Loucy (cell line): ENCODE results near the gene RPRML.
A peak's percentile ranks its signal among the peaks of the same experiment; 100 is the strongest.

Experiments used
- H2AFZ ChIP-seq: fragments of 200-600 bp; sonication (generic); 2 replicates; pipeline ENCODE4 v1.6.0; 2016; ENCODE audit warnings: antibody characterized with exemption, mild to moderate bottlenecking, low read length, moderate library complexity
- H3F3A ChIP-seq: fragments of 200-600 bp; 2 replicates; pipeline ENCODE4 v1.6.0; 2016; ENCODE audit warnings: antibody characterized with exemption, low read depth, mild to moderate bottlenecking
- H3K27me3 ChIP-seq: fragments of 200-600 bp; sonication (generic); 2 replicates; pipeline ENCODE4 v1.6.1; 2014; ENCODE audit warnings: low read length, mild to moderate bottlenecking; ENCODE audit not compliant: insufficient read depth, poor library complexity, severe bottlenecking
- H3K36me3 ChIP-seq: fragments of 200-600 bp; sonication (generic); 2 replicates; pipeline ENCODE4 v1.6.1; 2016; ENCODE audit warnings: low read length; ENCODE audit not compliant: insufficient read depth
- H3K4me1 ChIP-seq: fragments of 200-600 bp; sonication (generic); 2 replicates; pipeline ENCODE4 v1.5.1; 2014; ENCODE audit warnings: low read length, mild to moderate bottlenecking; ENCODE audit not compliant: insufficient read depth, poor library complexity, severe bottlenecking
- H3K4me2 ChIP-seq: fragments of 200-600 bp; sonication (generic); 2 replicates; pipeline ENCODE4 v1.6.0; 2014; ENCODE audit warnings: antibody characterized with exemption, low read length, low read depth, mild to moderate bottlenecking; ENCODE audit not compliant: poor library complexity, severe bottlenecking
- H3K4me3 ChIP-seq: fragments of 200-600 bp; sonication (generic); 2 replicates; pipeline ENCODE4 v1.5.1; 2014; ENCODE audit warnings: low read length, mild to moderate bottlenecking, mixed read lengths; ENCODE audit not compliant: poor library complexity, severe bottlenecking
- H3K79me2 ChIP-seq: fragments of 200-600 bp; sonication (generic); 2 replicates; pipeline ENCODE4 v1.6.1; 2014; ENCODE audit warnings: low read length; ENCODE audit not compliant: insufficient read depth
- H3K9ac ChIP-seq: fragments of 200-600 bp; sonication (generic); 2 replicates; pipeline ENCODE4 v1.6.0; 2014; ENCODE audit warnings: mild to moderate bottlenecking, low read depth, low read length, moderate library complexity; ENCODE audit not compliant: poor library complexity, severe bottlenecking
- H3K9me2 ChIP-seq: fragments of 200-600 bp; sonication (generic); replicated peaks from 2 replicates; pipeline ENCODE4 v1.6.1; 2016; ENCODE audit warnings: low read depth, low read length, mixed read lengths
- H3K9me3 ChIP-seq: fragments of 200-600 bp; sonication (generic); 2 replicates; pipeline ENCODE4 v1.6.1; 2014; ENCODE audit warnings: mild to moderate bottlenecking, antibody characterized with exemption, low read length, low read depth; ENCODE audit not compliant: insufficient read depth
- H4K20me1 ChIP-seq: fragments of 200-600 bp; sonication (generic); 2 replicates; pipeline ENCODE4 v1.6.0; 2014; ENCODE audit warnings: antibody characterized with exemption, low read length, mild to moderate bottlenecking; ENCODE audit not compliant: insufficient read depth, poor library complexity, severe bottlenecking
- EZH2phosphoT487 ChIP-seq: fragments of 200-600 bp; IDR thresholded peaks from 2 replicates; pipeline ENCODE4 v1.6.1; 2018; ENCODE audit warnings: antibody characterized with exemption, mild to moderate bottlenecking, moderate library complexity, borderline replicate concordance
- TF ChIP-seq, protein P1 (sequence below): fragments of 200-600 bp; sonication (generic); conservative IDR thresholded peaks from 2 replicates; pipeline ENCODE4 v1.5.1; 2014; ENCODE audit warnings: mild to moderate bottlenecking, antibody characterized with exemption, low read length

Gene RPRML

DNA sequence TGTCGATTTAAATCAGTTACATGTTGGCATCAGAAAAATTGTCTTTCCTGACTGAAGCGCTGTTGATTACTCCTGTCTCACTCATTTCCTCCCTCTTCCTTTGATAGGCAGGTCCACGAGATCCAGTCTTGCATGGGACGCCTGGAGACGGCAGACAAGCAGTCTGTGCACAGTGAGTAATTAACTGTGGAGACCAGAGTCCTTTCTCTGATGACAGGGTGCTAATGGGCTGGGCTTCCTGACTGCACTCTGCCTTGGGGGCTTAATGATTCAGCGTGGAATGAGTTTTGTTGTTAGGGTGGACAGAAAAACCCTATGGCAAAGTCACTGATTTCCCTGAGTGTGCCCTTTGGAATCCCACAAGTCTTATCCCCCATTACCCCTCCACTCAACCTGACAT, 49.6 kb downstream of the RPRML start:
- TF ChIP-seq, protein P1, sequence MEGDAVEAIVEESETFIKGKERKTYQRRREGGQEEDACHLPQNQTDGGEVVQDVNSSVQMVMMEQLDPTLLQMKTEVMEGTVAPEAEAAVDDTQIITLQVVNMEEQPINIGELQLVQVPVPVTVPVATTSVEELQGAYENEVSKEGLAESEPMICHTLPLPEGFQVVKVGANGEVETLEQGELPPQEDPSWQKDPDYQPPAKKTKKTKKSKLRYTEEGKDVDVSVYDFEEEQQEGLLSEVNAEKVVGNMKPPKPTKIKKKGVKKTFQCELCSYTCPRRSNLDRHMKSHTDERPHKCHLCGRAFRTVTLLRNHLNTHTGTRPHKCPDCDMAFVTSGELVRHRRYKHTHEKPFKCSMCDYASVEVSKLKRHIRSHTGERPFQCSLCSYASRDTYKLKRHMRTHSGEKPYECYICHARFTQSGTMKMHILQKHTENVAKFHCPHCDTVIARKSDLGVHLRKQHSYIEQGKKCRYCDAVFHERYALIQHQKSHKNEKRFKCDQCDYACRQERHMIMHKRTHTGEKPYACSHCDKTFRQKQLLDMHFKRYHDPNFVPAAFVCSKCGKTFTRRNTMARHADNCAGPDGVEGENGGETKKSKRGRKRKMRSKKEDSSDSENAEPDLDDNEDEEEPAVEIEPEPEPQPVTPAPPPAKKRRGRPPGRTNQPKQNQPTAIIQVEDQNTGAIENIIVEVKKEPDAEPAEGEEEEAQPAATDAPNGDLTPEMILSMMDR: no peak
- TF ChIP-seq EZH2phosphoT487: no peak
- no peaks in the 10 kb centered on the region for H3F3A ChIP-seq
- H3K36me3 ChIP-seq: peaks cover 49% of the 10 kb centered on the region
- no peak overlapping the region for H3K4me3 ChIP-seq
- peaks cover 26% of the 10 kb centered on the region for H4K20me1 ChIP-seq
- no peaks in the 10 kb centered on the region for H3K27me3 ChIP-seq
- H3K79me2 ChIP-seq: peaks cover 50% of the 10 kb centered on the region
- H3K4me2 ChIP-seq: no peak overlapping the region
- no peak overlapping the region for H2AFZ ChIP-seq
- peaks cover 39% of the 10 kb centered on the region for H3K4me1 ChIP-seq
- H3K9me3 ChIP-seq: no peaks in the 10 kb centered on the region
- no peaks in the 10 kb centered on the region for H3K9me2 ChIP-seq
- H3K9ac ChIP-seq: no peak overlapping the region

DNA sequence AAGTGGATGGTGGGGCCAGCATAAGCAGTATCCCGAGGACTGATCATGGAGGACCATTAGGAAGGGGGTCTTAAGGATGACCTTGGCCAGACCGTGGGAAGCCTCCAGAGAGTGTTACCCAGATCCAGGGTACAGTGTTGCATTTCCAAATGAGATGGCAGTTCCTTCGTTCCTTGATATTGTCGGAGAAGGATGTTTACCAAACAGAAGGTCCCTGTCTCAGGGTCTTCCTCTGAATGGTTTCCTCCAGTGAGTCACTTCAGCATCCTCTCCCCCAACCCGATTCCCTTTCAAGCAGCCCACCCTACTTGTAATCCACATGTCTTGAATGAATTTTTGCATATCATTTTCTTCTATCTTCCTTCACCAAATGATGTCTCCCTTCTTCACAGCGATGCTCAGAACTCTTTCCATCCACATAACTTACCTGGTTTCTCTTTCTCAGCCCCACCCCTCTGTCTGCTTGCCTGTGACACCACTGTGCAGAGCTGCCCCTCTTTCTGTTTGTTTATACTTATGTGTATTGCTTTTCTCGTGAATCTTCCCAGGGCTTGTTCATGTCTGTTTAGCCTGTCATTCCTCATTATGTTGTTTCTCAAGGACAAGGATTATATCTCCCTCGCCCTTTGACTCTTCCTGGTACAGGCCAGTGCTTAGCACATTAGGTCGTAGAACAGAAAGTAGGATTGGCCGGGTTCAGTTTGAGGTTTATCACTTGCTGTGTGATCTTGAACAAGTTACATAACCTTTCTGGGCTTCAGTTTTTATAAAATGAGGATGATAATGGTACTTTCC, 50.4 kb downstream of the RPRML start:
- Histone ChIP-seq H4K20me1 (peaks cover 34% of the 10 kb centered on the region), H3K4me3 (no peak overlapping the region), H2AFZ (no peak overlapping the region), H3K9me3 (no peaks in the 10 kb centered on the region), H3K27me3 (no peaks in the 10 kb centered on the region), H3K36me3 (peaks cover 42% of the 10 kb centered on the region), H3K79me2 (peaks cover 57% of the 10 kb centered on the region), H3K9me2 (no peaks in the 10 kb centered on the region), H3K4me1 (peaks cover 46% of the 10 kb centered on the region), H3F3A (no peaks in the 10 kb centered on the region), H3K4me2 (peak overlapping the region; percentile 84), H3K9ac (no peak overlapping the region)
- TF ChIP-seq EZH2phosphoT487: no peak
- TF ChIP-seq, protein P1: no peak
